GM12878 (cell line): ENCODE data around the gene ACRV1. TPM values are rescaled to one million over a fixed set of nuclear protein-coding genes. Genes with fewer than 3 reads are reported as not detected.

Experiments
- ATAC-seq: fragments of 200-7000 bp; cut with Tn5 transposase; 3 replicates; pipeline ENCODE4 v1.9.1; 2020; ENCODE audit warnings: mild to moderate bottlenecking, moderate library complexity
- BruUV-seq: library from RNA; stranded (reverse); fragments of 400-500 nt; replicated peaks from 2 replicates; lab custom pipeline; 2021; lab: Mats Ljungman, UMichigan
- CTCF ChIA-PET: fragments of 300-600 bp; sonication (Branson Sonifier 250); formaldehyde crosslinking; extraction: SDS; loops from one replicate; lab custom pipeline; 2021; ENCODE audit warnings: inconsistent platforms; lab: Yijun Ruan, JAX
- POLR2A ChIA-PET: fragments of 350-600 bp; formaldehyde crosslinking; extraction: SDS; loops from one replicate; lab custom pipeline; 2021; ENCODE audit warnings: inconsistent platforms; lab: Charles Lee
- RAD21 ChIA-PET: fragments of 300-600 bp; sonication (Branson Sonifier 250); formaldehyde crosslinking; loops from one replicate; lab custom pipeline; 2023; ENCODE audit warnings: antibody characterized with exemption; ENCODE audit not compliant: unreplicated experiment; lab: Charles Lee
- SMC1A ChIA-PET: fragments of 300-600 bp; sonication (Branson Sonifier 250); formaldehyde crosslinking; loops from one replicate; lab custom pipeline; 2023; ENCODE audit not compliant: unreplicated experiment, uncharacterized antibody; lab: Charles Lee
- DNase-seq: peaks from one replicate; pipeline ENCODE4 v3.0.0-alpha.2; 2011; ENCODE audit warnings: low read depth, low spot score
- FAIRE-seq: peaks from 3 replicates; lab custom pipeline; 2011; peaks lifted over from hg19 to GRCh38; lab: Jason Lieb, UNC
- H2AFZ ChIP-seq: 2 replicates; pipeline ENCODE4 v1.6.0; 2011; ENCODE audit warnings: low read depth, low read length, control low read depth; ENCODE audit not compliant: control insufficient read depth
- H3K27ac ChIP-seq: 2 replicates; pipeline ENCODE4 v1.5.1; 2011; ENCODE audit warnings: control low read depth; ENCODE audit not compliant: control insufficient read depth, insufficient read depth
- H3K27me3 ChIP-seq, 2 experiments: replicated peaks in 1 of 2; 2 replicates each; pipeline versions ENCODE4 v1.6.0 to v1.6.1; 2011; ENCODE audit warnings: low read length in 1 of 2; ENCODE audit not compliant: control insufficient read depth in 2 of 2, insufficient read depth in 2 of 2
- H3K36me3 ChIP-seq, 2 experiments: 2 replicates each; pipeline ENCODE4 v1.5.1; 2011; ENCODE audit warnings: low read length in 1 of 2; ENCODE audit not compliant: control insufficient read depth in 2 of 2, insufficient read depth in 2 of 2
- H3K4me1 ChIP-seq: 2 replicates; pipeline ENCODE4 v1.6.1; 2011; ENCODE audit warnings: mild to moderate bottlenecking, low read length, moderate library complexity, mixed read lengths; ENCODE audit not compliant: control insufficient read depth, insufficient read depth
- H3K4me2 ChIP-seq: 2 replicates; pipeline ENCODE4 v1.6.0; 2011; ENCODE audit warnings: control low read depth; ENCODE audit not compliant: control insufficient read depth, insufficient read depth
- H3K4me3 ChIP-seq: fragments of 200-600 bp; sonication (generic); 2 replicates; pipeline ENCODE4 v1.5.1; 2016
- H3K79me2 ChIP-seq: 2 replicates; pipeline ENCODE4 v1.6.0; 2011; ENCODE audit warnings: low read length; ENCODE audit not compliant: control insufficient read depth, insufficient read depth
- H3K9ac ChIP-seq: 2 replicates; pipeline ENCODE4 v1.8.0; 2011; ENCODE audit warnings: low read length, control low read depth, mixed read lengths; ENCODE audit not compliant: control insufficient read depth, insufficient read depth
- H3K9me3 ChIP-seq: replicated peaks from 3 replicates; pipeline ENCODE4 v1.5.1; 2011; ENCODE audit warnings: mild to moderate bottlenecking, low read length; ENCODE audit not compliant: control insufficient read depth, insufficient read depth
- H4K20me1 ChIP-seq: 2 replicates; pipeline ENCODE4 v1.6.0; 2011; ENCODE audit not compliant: control insufficient read depth, insufficient read depth
- BHLHE40 ChIP-seq, 2 experiments: fragments of 450-650 bp in 1 of 2; IDR thresholded peaks; 2 replicates each; pipeline ENCODE4 v1.6.1; 2011 to 2017; ENCODE audit warnings: low read depth in 2 of 2, borderline replicate concordance in 1 of 2, improper control_type of control experiment in 1 of 2, low read length in 1 of 2, mild to moderate bottlenecking in 1 of 2
- CREB1 ChIP-seq: IDR thresholded peaks from 2 replicates; pipeline ENCODE4 v1.6.1; 2012; ENCODE audit warnings: low read depth, mild to moderate bottlenecking, inconsistent platforms
- EZH2 ChIP-seq: IDR thresholded peaks from 2 replicates; pipeline ENCODE4 v1.6.1; 2012; ENCODE audit warnings: low read depth, mild to moderate bottlenecking, control low read depth, inconsistent platforms, low read length, borderline replicate concordance; ENCODE audit not compliant: control insufficient read depth
- KDM1A ChIP-seq: fragments of 200-600 bp; sonication (generic); IDR thresholded peaks from 2 replicates; pipeline ENCODE4 v1.6.1; 2016; ENCODE audit warnings: borderline replicate concordance
- NFYA ChIP-seq: IDR thresholded peaks from 2 replicates; pipeline ENCODE4 v1.6.1; 2011; ENCODE audit warnings: low read depth, mild to moderate bottlenecking, low read length, improper control_type of control experiment, borderline replicate concordance
- NR2C2 ChIP-seq: IDR thresholded peaks from 2 replicates; pipeline ENCODE4 v1.6.1; 2011; ENCODE audit warnings: borderline replicate concordance, low read depth; ENCODE audit not compliant: control insufficient read depth, insufficient read length
- RBBP5 ChIP-seq: fragments of 200-600 bp; sonication (generic); conservative IDR thresholded peaks from 2 replicates; pipeline ENCODE4 v1.6.1; 2016
- TARDBP ChIP-seq: IDR thresholded peaks from 2 replicates; pipeline ENCODE4 v1.6.1; 2016; ENCODE audit warnings: borderline replicate concordance
- WRNIP1 ChIP-seq: IDR thresholded peaks from 2 replicates; pipeline ENCODE4 v1.6.1; 2011; ENCODE audit warnings: low read depth, low read length, improper control_type of control experiment, borderline replicate concordance
- ZBED1 ChIP-seq: IDR thresholded peaks from 2 replicates; pipeline ENCODE4 v1.6.1; 2016; ENCODE audit warnings: borderline replicate concordance
- WGBS: methylation state at CpG from one replicate; pipeline ENCODE4 v1.1.6; 2016; ENCODE audit warnings: low lambda C conversion rate; ENCODE audit not compliant: insufficient replicate concordance, insufficient coverage; ENCODE audit errors: missing lambda C conversion rate; 5-methylcytosine and 5-hydroxymethylcytosine counted together
- in situ Hi-C: fragments of 300-500 bp; cut with MboI; formaldehyde crosslinking; loops from 9 replicates; pipeline ENCODE4 v1.14.3; 2018; ENCODE audit warnings: mixed read lengths
- intact Hi-C: fragments of 100-400 bp; cut with micrococcal nuclease; formaldehyde crosslinking; loops from one replicate; pipeline ENCODE4 v1.14.2; 2022; ENCODE audit not compliant: unreplicated experiment
- polyA plus RNA-seq, 11 experiments: library from polyadenylated mRNA; depleted of rRNA in 4 of 11; unstranded in 6 of 11; stranded (reverse) in 5 of 11; fragments of >200 nt; fragmentation: Nextera tagmentation in 4 of 11; fragmentation: Illumina TruSeq in 1 of 11; extraction: Ambion mirVana in 4 of 11; extraction: Trizol in 1 of 11; gene quantifications; 1 replicate in 1 of 11; 2 replicates in 10 of 11; pipeline versions ENCODE4 v1.2.1 to v1.2.3, GENCODE V29; 2011 to 2016; ENCODE audit warnings: inconsistent platforms in 2 of 11, missing spikeins in 2 of 11, low read depth in 1 of 11
- total RNA-seq, 4 experiments: library from RNA; depleted of rRNA in 3 of 4; stranded (reverse); fragments of >200 nt in 3 of 4; fragmentation: Illumina TruSeq in 1 of 4; extraction: Trizol in 1 of 4; gene quantifications; 2 replicates each; pipeline versions ENCODE4 v1.2.1 to v1.2.3, GENCODE V29; 2013 to 2021
- TF ChIP-seq, protein P1 (sequence below), 3 experiments: IDR thresholded peaks in 2 of 3; conservative IDR thresholded peaks in 1 of 3; 2 replicates each; pipeline ENCODE4 v1.5.1; 2011; ENCODE audit warnings: low read depth in 3 of 3, low read length in 3 of 3, mild to moderate bottlenecking in 3 of 3, control low read depth in 2 of 3, moderate library complexity in 2 of 3, inconsistent platforms in 1 of 3, mixed read lengths in 1 of 3; ENCODE audit not compliant: control insufficient read depth in 2 of 3, insufficient read depth in 1 of 3; ENCODE audit errors: extremely low read depth in 1 of 3
- TF ChIP-seq, protein P2 (sequence below): IDR thresholded peaks from 2 replicates; pipeline ENCODE4 v1.6.1; 2012; ENCODE audit warnings: mild to moderate bottlenecking, low read depth, low read length

Gene ACRV1
- total and polyA plus RNA-seq, 10 of the 15 experiments (the other 5 are each of a cell fraction or from before 2014, with no cell fraction given): 0.09 to 0.82 (median 0.23) TPM; not detected in 2

DNA sequence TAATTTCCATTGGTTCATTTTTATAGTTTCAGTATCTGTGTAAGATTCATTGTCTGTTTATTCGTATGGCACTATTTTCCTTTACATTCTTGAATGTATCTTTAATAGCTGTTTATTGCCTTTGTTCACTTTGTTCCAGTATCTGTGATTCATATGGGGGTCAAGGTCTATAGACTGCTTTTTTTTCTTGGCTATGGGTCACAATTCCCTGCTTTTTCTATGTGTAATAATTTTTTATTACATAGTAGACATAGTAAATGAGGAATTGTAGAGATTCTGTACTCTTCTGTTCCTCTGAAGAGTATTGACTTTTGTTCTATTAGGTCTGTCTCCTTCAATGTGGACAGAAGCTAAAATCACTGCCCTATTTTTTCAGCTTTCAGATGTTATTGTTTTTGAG lies 10.5 kb downstream of the ACRV1 start (continued):
- TF ChIP-seq, protein P1, sequence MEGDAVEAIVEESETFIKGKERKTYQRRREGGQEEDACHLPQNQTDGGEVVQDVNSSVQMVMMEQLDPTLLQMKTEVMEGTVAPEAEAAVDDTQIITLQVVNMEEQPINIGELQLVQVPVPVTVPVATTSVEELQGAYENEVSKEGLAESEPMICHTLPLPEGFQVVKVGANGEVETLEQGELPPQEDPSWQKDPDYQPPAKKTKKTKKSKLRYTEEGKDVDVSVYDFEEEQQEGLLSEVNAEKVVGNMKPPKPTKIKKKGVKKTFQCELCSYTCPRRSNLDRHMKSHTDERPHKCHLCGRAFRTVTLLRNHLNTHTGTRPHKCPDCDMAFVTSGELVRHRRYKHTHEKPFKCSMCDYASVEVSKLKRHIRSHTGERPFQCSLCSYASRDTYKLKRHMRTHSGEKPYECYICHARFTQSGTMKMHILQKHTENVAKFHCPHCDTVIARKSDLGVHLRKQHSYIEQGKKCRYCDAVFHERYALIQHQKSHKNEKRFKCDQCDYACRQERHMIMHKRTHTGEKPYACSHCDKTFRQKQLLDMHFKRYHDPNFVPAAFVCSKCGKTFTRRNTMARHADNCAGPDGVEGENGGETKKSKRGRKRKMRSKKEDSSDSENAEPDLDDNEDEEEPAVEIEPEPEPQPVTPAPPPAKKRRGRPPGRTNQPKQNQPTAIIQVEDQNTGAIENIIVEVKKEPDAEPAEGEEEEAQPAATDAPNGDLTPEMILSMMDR (IDR thresholded peaks at IDR 0.05 in 2 of 3, conservative IDR thresholded peaks at IDR 0.05 in 1 of 3; ENCODE audit: control insufficient read depth in 2 of 3, extremely low read depth in 1 of 3, insufficient read depth in 1 of 3, low read depth in 3 of 3, low read length in 3 of 3): no peak
- TF ChIP-seq RBBP5 (no peak), EZH2 (no peak), KDM1A (no peak), ZBED1 (no peak), TARDBP (no peak), NFYA (no peak)

DNA sequence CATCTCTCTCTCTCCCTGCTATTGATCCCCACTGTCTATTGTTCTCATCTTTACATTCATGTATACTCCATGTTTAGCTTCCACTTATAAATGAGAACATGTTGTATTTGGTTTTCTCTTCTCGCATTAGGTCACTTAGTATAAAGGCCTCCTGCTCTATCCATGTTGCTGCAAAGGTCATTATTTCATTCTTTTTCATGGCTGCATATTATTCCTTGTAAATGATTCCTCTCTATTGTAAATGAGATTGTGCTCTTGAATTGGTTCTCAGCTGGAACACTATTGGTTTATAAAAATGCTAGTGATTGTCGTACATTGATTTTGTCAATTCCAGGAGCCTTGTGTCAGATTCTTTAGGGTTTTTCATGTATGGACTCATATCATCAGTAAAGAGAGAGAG lies 13.5 kb downstream of the ACRV1 start:
- no TSS peak for BruUV-seq
- Histone ChIP-seq H4K20me1 (no peaks in the 10 kb centered on the region), H3K79me2 (no peaks in the 10 kb centered on the region), H3K9ac (no peak overlapping the region), H3K4me2 (no peak overlapping the region), H3K27ac (no peak overlapping the region), H3K36me3 (peaks cover 0 to 7% of the 10 kb centered on the region in 2 experiments; a peak in 3 of 4 replicates), H3K27me3 (no peaks in the 10 kb centered on the region), H3K4me1 (no peaks in the 10 kb centered on the region), H3K9me3 (no peaks in the 10 kb centered on the region; the same call in 2 of the 3 replicates), H2AFZ (no peak overlapping the region), H3K4me3 (no peak overlapping the region)
- ATAC-seq (no peak), DNase-seq (no peak), FAIRE-seq (no peak)
- ChIA-PET SMC1A (no interaction called here), RAD21 (no interaction called here), CTCF (no interaction called here), POLR2A (no interaction called here)
- TF ChIP-seq BHLHE40 (IDR thresholded peaks at IDR 0.05; ENCODE audit: borderline replicate concordance in 1 of 2, low read depth in 2 of 2, low read length in 1 of 2) (no peak), WRNIP1 (no peak), CREB1 (no peak), NR2C2 (no peak)
- TF ChIP-seq, protein P2, sequence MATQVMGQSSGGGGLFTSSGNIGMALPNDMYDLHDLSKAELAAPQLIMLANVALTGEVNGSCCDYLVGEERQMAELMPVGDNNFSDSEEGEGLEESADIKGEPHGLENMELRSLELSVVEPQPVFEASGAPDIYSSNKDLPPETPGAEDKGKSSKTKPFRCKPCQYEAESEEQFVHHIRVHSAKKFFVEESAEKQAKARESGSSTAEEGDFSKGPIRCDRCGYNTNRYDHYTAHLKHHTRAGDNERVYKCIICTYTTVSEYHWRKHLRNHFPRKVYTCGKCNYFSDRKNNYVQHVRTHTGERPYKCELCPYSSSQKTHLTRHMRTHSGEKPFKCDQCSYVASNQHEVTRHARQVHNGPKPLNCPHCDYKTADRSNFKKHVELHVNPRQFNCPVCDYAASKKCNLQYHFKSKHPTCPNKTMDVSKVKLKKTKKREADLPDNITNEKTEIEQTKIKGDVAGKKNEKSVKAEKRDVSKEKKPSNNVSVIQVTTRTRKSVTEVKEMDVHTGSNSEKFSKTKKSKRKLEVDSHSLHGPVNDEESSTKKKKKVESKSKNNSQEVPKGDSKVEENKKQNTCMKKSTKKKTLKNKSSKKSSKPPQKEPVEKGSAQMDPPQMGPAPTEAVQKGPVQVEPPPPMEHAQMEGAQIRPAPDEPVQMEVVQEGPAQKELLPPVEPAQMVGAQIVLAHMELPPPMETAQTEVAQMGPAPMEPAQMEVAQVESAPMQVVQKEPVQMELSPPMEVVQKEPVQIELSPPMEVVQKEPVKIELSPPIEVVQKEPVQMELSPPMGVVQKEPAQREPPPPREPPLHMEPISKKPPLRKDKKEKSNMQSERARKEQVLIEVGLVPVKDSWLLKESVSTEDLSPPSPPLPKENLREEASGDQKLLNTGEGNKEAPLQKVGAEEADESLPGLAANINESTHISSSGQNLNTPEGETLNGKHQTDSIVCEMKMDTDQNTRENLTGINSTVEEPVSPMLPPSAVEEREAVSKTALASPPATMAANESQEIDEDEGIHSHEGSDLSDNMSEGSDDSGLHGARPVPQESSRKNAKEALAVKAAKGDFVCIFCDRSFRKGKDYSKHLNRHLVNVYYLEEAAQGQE: no peak
- in situ Hi-C loops: no loop called here
- WGBS: 98% methylated on average over 2 of the region's 2 CpGs
- intact Hi-C loops: no loop called here
